EH (cell line): Measurements from ENCODE around the gene INVS.
"Not testable (repeated sequence)": the region's sequence is repeated elsewhere in the genome, so short reads cannot be mapped to it uniquely, and the experiment has no call there.

Experiments used
- DNase-seq: peaks from one replicate; pipeline ENCODE4 v3.0.0-alpha.2; 2015; ENCODE audit warnings: low read depth

Gene INVS

DNA sequence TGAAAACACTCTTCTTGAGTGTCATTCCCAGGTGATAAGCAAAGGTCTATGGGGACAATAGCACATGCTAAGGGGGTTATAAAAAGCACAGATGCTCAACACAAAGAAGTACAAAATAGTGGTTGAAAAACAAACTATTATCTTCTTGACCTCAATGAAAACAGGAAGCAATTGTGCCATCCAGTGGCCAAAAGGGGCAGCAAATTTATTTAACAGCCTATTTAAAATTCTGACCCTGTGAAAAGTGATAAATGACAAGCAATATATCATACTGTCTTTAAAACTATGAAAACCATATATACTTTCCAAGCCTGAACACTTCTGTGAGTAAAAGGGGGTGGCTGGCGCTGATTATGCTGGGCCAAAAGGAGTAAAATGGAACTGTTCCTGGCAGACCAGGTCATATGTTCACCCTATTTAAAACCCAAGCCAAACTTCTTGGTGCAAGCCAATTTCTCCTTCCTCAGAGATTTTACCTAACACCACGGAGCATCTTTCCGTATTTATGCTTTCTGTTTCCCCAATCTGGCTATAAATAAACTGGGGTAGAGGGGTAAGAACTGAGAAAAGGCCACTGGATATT is 224.0 kb downstream of the INVS start:
- peak; percentile 56 for DNase-seq

DNA sequence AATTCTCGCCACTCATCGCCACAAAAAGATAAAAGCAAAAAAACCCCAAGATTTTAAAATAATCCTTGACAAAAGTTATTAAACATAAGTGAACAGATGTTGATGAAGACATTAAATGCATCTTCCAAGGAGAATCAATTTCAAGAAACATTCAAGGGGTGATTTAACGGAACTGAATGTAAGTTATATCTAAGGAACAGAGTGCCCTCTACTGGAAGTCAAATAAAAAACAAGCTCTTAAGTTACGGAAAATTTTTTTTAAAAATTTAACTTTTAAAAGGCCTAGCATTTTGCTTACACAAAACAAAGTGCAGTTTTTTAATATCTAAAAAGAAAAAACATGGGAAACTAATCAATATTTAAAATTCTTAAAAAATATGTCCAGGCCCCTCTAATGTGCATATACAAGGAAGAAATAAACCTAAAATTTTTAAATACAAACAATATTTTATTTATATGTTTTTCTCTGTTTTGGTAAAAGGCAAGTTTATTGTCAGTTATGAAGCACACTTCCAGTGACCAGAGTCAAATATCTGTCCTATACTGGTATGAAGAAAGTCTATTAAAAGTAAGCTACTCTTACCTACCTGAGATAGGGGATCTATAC is 225.7 kb downstream of the INVS start:
- DNase-seq: peak; percentile 55

DNA sequence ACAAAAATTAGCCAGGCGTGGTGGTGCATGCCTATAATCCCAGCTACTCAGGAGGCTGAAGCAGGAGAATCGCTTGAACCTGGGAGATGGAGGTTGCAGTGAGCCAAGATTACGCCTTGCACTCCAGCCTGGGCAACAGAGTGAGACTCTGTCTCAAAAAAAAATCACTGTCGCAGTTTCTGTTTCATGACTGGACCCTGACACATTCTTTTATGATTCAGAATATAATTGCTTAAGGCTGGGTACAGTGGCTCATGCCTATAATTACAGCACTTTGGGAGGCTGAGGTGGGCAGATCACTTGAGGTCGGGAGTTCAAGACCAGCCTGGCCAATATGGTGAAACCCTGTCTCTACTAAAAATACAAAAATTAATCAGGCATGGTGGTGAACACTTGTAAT is 239.7 kb downstream of the INVS start:
- DNase-seq: not testable (repeated sequence)

DNA sequence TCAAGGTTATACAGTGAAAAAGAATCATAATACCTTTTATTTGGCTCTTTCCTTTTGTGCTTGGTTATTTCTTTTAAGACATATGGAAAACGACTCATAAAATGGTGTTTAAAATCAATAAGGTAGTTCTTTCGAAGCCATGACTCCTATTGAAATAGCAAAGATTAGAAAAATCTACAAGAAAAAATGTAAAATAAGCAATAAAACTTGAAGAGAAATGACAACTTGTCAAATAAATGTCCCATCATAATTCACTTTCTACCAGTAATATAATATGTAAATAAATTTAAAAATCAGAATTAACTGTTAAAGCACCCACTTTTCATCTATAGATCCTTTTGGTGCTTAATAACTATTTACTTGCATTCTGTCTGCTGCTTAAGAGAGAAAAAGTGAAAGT is 241.2 kb downstream of the INVS start:
- no peak for DNase-seq

- DNase-seq: no peak
These were observed 242.8 kb downstream of the INVS start for GRCh38 chr9:100341889-100342288.

GRCh38 chr9:100346836-100347235 is 247.8 kb downstream of the INVS start:
- DNase-seq: peak; percentile 81

DNA sequence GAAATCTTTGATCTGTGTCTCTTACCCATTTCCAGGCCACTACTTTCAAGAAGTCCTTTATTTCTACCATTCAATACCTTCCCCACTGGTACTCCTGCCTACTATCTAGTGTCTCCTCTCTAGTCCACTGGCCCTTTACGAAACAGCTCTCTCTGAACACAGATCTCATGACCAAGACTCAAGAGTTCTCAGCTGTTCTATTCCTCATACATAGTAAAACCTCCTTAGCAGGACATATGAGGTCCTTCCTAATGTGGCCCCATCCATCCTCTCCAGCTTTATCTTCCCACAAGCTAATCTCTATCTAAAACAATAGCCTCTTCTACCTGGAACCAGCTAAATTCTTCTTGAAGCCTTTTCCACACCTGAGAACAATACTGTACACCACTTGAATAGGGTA is 251.1 kb downstream of the INVS start:
- DNase-seq: no peak
